Endothelial cell of umbilical vein (primary cell): ENCODE data around the gene MYOCD.

Experiments
- EZH2 ChIP-seq: IDR thresholded peaks from 2 replicates; pipeline ENCODE4 v1.6.1; 2012; ENCODE audit warnings: borderline replicate concordance, low read depth, mild to moderate bottlenecking, moderate library complexity, low read length, inconsistent platforms; ENCODE audit not compliant: severe bottlenecking
- FOS ChIP-seq: IDR thresholded peaks from 2 replicates; pipeline ENCODE4 v1.6.1; 2011; ENCODE audit warnings: mild to moderate bottlenecking, low read length, moderate library complexity, borderline replicate concordance; ENCODE audit not compliant: insufficient read depth
- JUN ChIP-seq: IDR thresholded peaks from 2 replicates; pipeline ENCODE4 v1.6.1; 2011; ENCODE audit warnings: borderline replicate concordance, low read depth; ENCODE audit not compliant: insufficient read length, insufficient read depth
- POLR2A ChIP-seq: IDR thresholded peaks from 2 replicates; pipeline ENCODE4 v1.6.1; 2012; ENCODE audit warnings: low read depth, mild to moderate bottlenecking, control low read depth, low read length
- POLR2AphosphoS5 ChIP-seq: IDR thresholded peaks from 2 replicates; pipeline ENCODE4 v1.6.1; 2012; ENCODE audit warnings: low read depth, mild to moderate bottlenecking, control low read depth, low read length, moderate library complexity; ENCODE audit not compliant: insufficient read depth
- TF ChIP-seq, protein P1 (sequence below): IDR thresholded peaks from 2 replicates; pipeline ENCODE4 v1.6.1; 2011; ENCODE audit not compliant: insufficient read depth, insufficient read length
- TF ChIP-seq, protein P2 (sequence below), 2 donors: IDR thresholded peaks; 1 replicate in 1 of 2; 2 replicates in 1 of 2; pipeline ENCODE4 v1.5.1; 2011; ENCODE audit warnings: low read length in 2 of 2, mild to moderate bottlenecking in 2 of 2, moderate library complexity in 2 of 2, control low read depth in 1 of 2, inconsistent platforms in 1 of 2, low read depth in 1 of 2; ENCODE audit not compliant: insufficient read depth in 1 of 2; ENCODE audit errors: extremely low read depth in 1 of 2

DNA sequence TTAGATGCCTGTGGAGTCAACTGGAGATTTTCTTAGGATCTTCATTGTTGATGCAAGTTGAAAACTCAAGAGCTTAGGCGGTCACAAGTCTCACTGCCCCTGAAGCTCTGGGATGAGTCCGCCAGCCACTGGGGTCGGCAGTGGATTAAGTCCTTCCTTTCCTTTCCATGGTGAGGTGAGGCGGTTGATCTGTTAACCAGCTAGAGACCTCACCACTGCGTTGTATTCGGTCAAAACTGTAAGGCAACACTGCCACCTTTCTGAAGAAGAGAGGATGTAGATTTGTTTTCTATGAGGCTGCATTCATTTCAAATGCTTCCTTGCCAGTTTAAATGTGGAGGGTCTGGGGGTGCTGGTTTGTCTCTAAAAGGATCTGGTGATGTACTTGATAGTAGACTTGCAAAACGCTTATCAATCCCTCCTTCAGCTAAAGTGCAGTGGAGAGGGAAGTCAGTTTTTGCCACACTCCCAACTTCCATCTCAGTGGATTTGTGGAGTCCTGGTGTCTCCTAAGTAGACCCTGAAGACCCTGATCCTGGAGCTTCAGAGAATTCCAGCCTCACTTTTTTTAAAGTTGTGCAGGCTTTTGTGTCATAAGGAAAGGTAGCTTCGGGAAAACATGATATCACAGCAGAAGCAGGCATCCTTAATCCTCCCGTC lies 1.7 kb downstream of the MYOCD start:
- TF ChIP-seq FOS = no peak
- TF ChIP-seq POLR2A = no peak
- TF ChIP-seq, protein P1, sequence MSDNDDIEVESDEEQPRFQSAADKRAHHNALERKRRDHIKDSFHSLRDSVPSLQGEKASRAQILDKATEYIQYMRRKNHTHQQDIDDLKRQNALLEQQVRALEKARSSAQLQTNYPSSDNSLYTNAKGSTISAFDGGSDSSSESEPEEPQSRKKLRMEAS = no peak
- TF ChIP-seq, protein P2, sequence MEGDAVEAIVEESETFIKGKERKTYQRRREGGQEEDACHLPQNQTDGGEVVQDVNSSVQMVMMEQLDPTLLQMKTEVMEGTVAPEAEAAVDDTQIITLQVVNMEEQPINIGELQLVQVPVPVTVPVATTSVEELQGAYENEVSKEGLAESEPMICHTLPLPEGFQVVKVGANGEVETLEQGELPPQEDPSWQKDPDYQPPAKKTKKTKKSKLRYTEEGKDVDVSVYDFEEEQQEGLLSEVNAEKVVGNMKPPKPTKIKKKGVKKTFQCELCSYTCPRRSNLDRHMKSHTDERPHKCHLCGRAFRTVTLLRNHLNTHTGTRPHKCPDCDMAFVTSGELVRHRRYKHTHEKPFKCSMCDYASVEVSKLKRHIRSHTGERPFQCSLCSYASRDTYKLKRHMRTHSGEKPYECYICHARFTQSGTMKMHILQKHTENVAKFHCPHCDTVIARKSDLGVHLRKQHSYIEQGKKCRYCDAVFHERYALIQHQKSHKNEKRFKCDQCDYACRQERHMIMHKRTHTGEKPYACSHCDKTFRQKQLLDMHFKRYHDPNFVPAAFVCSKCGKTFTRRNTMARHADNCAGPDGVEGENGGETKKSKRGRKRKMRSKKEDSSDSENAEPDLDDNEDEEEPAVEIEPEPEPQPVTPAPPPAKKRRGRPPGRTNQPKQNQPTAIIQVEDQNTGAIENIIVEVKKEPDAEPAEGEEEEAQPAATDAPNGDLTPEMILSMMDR (IDR thresholded peaks at IDR 0.05; ENCODE audit: extremely low read depth in 1 of 2, insufficient read depth in 1 of 2, low read depth in 1 of 2, low read length in 2 of 2) = no peak
- TF ChIP-seq EZH2 = no peak
- TF ChIP-seq POLR2AphosphoS5 = no peak
- TF ChIP-seq JUN = no peak
